Epithelial cell of proximal tubule (primary cell): ENCODE data around the gene BANF2. TPM values are rescaled to one million over a fixed set of nuclear protein-coding genes. Genes with fewer than 3 reads are reported as not detected.

Experiments
- DNase-seq: peaks from one replicate; pipeline ENCODE4 v3.0.0-alpha.2; 2011; ENCODE audit warnings: low read depth
- H3K4me3 ChIP-seq: 2 replicates; pipeline ENCODE4 v1.5.1; 2011; ENCODE audit warnings: low read depth, mild to moderate bottlenecking, low read length
- CTCF ChIP-seq: conservative IDR thresholded peaks from 2 replicates; pipeline ENCODE4 v1.5.1; 2012; ENCODE audit warnings: low read depth, mild to moderate bottlenecking, low read length
- total RNA-seq: library from RNA; depleted of rRNA; stranded (reverse); fragments of >200 nt; gene quantifications from 2 replicates; pipeline ENCODE4 v1.2.3, GENCODE V29; 2015

BANF2 gene
- total RNA-seq, 1 donor from 2014 or later: not detected

- no peak overlapping the region for H3K4me3 ChIP-seq
- DNase-seq: no peak
- no peak for TF ChIP-seq CTCF
Measured at GRCh38 chr20:17727351-17727750, 27.6 kb downstream of the BANF2 start.

GRCh38 chr20:17728074-17728473 lies 28.3 kb downstream of the BANF2 start:
- no peak for TF ChIP-seq CTCF
- H3K4me3 ChIP-seq: no peak overlapping the region
- DNase-seq: no peak

- TF ChIP-seq CTCF: no peak
- DNase-seq: no peak
- H3K4me3 ChIP-seq: no peak overlapping the region
Measured at GRCh38 chr20:17730071-17730470, 30.3 kb downstream of the BANF2 start.

- H3K4me3 ChIP-seq: no peak overlapping the region
- no peak for TF ChIP-seq CTCF
- DNase-seq: no peak
Measured at GRCh38 chr20:17731233-17731632, 31.5 kb downstream of the BANF2 start.

- no peak for TF ChIP-seq CTCF
- no peak for DNase-seq
- H3K4me3 ChIP-seq: no peak overlapping the region
Measured at GRCh38 chr20:17732907-17733521, 33.2 kb downstream of the BANF2 start.

GRCh38 chr20:17733767-17734304 lies 34.1 kb downstream of the BANF2 start:
- no peak for DNase-seq
- TF ChIP-seq CTCF: no peak
- no peak overlapping the region for H3K4me3 ChIP-seq

- no peak for TF ChIP-seq CTCF
- DNase-seq: no peak
- H3K4me3 ChIP-seq: no peak overlapping the region
Measured at GRCh38 chr20:17734374-17734773, 34.6 kb downstream of the BANF2 start.
